ENCODE measurements around the gene FOXC1.

Gene FOXC1

GRCh38 chr6:1618311-1619097, 8.8 kb downstream of the FOXC1 start:
- Histone ChIP-seq H3K27me3 (ENCODE audit: control insufficient read depth, insufficient read depth, low read length) (peaks cover 99% of the 10 kb centered on the region), H3K4me3 (ENCODE audit: low read length) (no peak overlapping the region)

GRCh38 chr6:1619098-1619672, 9.5 kb downstream of the FOXC1 start:
- no peak overlapping the region; the same call in 1 of the 2 replicates for H3K4me3 ChIP-seq (ENCODE audit: low read length)
- no peak for DNase-seq (ENCODE audit: low read depth, low spot score)
- WGBS (ENCODE audit: insufficient coverage, insufficient read length): no CpG with 5 or more reads among the region's 40 CpGs
- peaks cover 99% of the 10 kb centered on the region for H3K27me3 ChIP-seq (ENCODE audit: control insufficient read depth, insufficient read depth, low read length)
- H3K36me3 ChIP-seq (ENCODE audit: control insufficient read depth, insufficient read depth, low read length): no peaks in the 10 kb centered on the region
- no peaks in the 10 kb centered on the region for H3K9me3 ChIP-seq (ENCODE audit: control insufficient read depth, insufficient read depth, low read length)
- peaks cover 6% of the 10 kb centered on the region; the same call in 1 of the 2 replicates for H3K4me1 ChIP-seq (ENCODE audit: control insufficient read depth, insufficient read depth, low read length)
- no peak overlapping the region for H3K27ac ChIP-seq (ENCODE audit: low read length)

More at GRCh38 chr6:1618311-1619097, 8.8 kb downstream of the FOXC1 start:
- no CpG with 5 or more reads among the region's 31 CpGs for WGBS (ENCODE audit: insufficient coverage, insufficient read length)
- no peaks in the 10 kb centered on the region for H3K9me3 ChIP-seq (ENCODE audit: control insufficient read depth, insufficient read depth, low read length)
- H3K27ac ChIP-seq (ENCODE audit: low read length): no peak overlapping the region
- H3K36me3 ChIP-seq (ENCODE audit: control insufficient read depth, insufficient read depth, low read length): no peaks in the 10 kb centered on the region
- H3K4me1 ChIP-seq (ENCODE audit: control insufficient read depth, insufficient read depth, low read length): peaks cover 6% of the 10 kb centered on the region; the same call in 1 of the 2 replicates
- no peak for DNase-seq (ENCODE audit: low read depth, low spot score)

GRCh38 chr6:1619673-1620503, 10.2 kb downstream of the FOXC1 start:
- no peak for DNase-seq (ENCODE audit: low read depth, low spot score)
- Histone ChIP-seq H3K36me3 (ENCODE audit: control insufficient read depth, insufficient read depth, low read length) (no peaks in the 10 kb centered on the region), H3K4me3 (ENCODE audit: low read length) (peak overlapping the region; percentile 10; the same call in 1 of the 2 replicates), H3K9me3 (ENCODE audit: control insufficient read depth, insufficient read depth, low read length) (no peaks in the 10 kb centered on the region), H3K4me1 (ENCODE audit: control insufficient read depth, insufficient read depth, low read length) (peaks cover 6% of the 10 kb centered on the region; the same call in 1 of the 2 replicates), H3K27me3 (ENCODE audit: control insufficient read depth, insufficient read depth, low read length) (peaks cover 99% of the 10 kb centered on the region), H3K27ac (ENCODE audit: low read length) (no peak overlapping the region)
- no CpG with 5 or more reads among the region's 83 CpGs for WGBS (ENCODE audit: insufficient coverage, insufficient read length)

- peaks cover 99% of the 10 kb centered on the region for H3K27me3 ChIP-seq (ENCODE audit: control insufficient read depth, insufficient read depth, low read length)
Measured at GRCh38 chr6:1620504-1621069, 10.9 kb downstream of the FOXC1 start.

GRCh38 chr6:1621070-1621701, 11.5 kb downstream of the FOXC1 start:
- Histone ChIP-seq H3K36me3 (ENCODE audit: control insufficient read depth, insufficient read depth, low read length) (no peaks in the 10 kb centered on the region), H3K4me1 (ENCODE audit: control insufficient read depth, insufficient read depth, low read length) (peaks cover 9% of the 10 kb centered on the region), H3K27me3 (ENCODE audit: control insufficient read depth, insufficient read depth, low read length) (peaks cover 98% of the 10 kb centered on the region), H3K9me3 (ENCODE audit: control insufficient read depth, insufficient read depth, low read length) (no peaks in the 10 kb centered on the region), H3K4me3 (ENCODE audit: low read length) (no peak overlapping the region), H3K27ac (ENCODE audit: low read length) (no peak overlapping the region)
- WGBS (ENCODE audit: insufficient coverage, insufficient read length): no CpG with 5 or more reads among the region's 30 CpGs
- DNase-seq (ENCODE audit: low read depth, low spot score): no peak

More at GRCh38 chr6:1620504-1621069, 10.9 kb downstream of the FOXC1 start:
- H3K9me3 ChIP-seq (ENCODE audit: control insufficient read depth, insufficient read depth, low read length): no peaks in the 10 kb centered on the region
- no CpG with 5 or more reads among the region's 50 CpGs for WGBS (ENCODE audit: insufficient coverage, insufficient read length)
- no peak overlapping the region; the same call in 1 of the 2 replicates for H3K4me3 ChIP-seq (ENCODE audit: low read length)
- no peak for DNase-seq (ENCODE audit: low read depth, low spot score)
- H3K4me1 ChIP-seq (ENCODE audit: control insufficient read depth, insufficient read depth, low read length): peaks cover 9% of the 10 kb centered on the region
- no peaks in the 10 kb centered on the region for H3K36me3 ChIP-seq (ENCODE audit: control insufficient read depth, insufficient read depth, low read length)
- no peak overlapping the region for H3K27ac ChIP-seq (ENCODE audit: low read length)

- Histone ChIP-seq H3K9me3 (ENCODE audit: control insufficient read depth, insufficient read depth, low read length) (no peaks in the 10 kb centered on the region), H3K27me3 (ENCODE audit: control insufficient read depth, insufficient read depth, low read length) (peaks cover 97% of the 10 kb centered on the region), H3K36me3 (ENCODE audit: control insufficient read depth, insufficient read depth, low read length) (no peaks in the 10 kb centered on the region), H3K27ac (ENCODE audit: low read length) (no peak overlapping the region), H3K4me3 (ENCODE audit: low read length) (no peak overlapping the region), H3K4me1 (ENCODE audit: control insufficient read depth, insufficient read depth, low read length) (peaks cover 8% of the 10 kb centered on the region)
- DNase-seq (ENCODE audit: low read depth, low spot score): no peak
- no CpG with 5 or more reads among the region's 15 CpGs for WGBS (ENCODE audit: insufficient coverage, insufficient read length)
Measured at GRCh38 chr6:1622220-1622850, 12.6 kb downstream of the FOXC1 start.

GRCh38 chr6:1622851-1623768, 13.4 kb downstream of the FOXC1 start:
- peaks cover 96% of the 10 kb centered on the region for H3K27me3 ChIP-seq (ENCODE audit: control insufficient read depth, insufficient read depth, low read length)
- WGBS (ENCODE audit: insufficient coverage, insufficient read length): no CpG with 5 or more reads among the region's 8 CpGs

GRCh38 chr6:1623769-1624057, 14.0 kb downstream of the FOXC1 start:
- Histone ChIP-seq H3K27ac (ENCODE audit: low read length) (no peak overlapping the region), H3K36me3 (ENCODE audit: control insufficient read depth, insufficient read depth, low read length) (no peaks in the 10 kb centered on the region), H3K4me3 (ENCODE audit: low read length) (no peak overlapping the region), H3K27me3 (ENCODE audit: control insufficient read depth, insufficient read depth, low read length) (peaks cover 92% of the 10 kb centered on the region), H3K4me1 (ENCODE audit: control insufficient read depth, insufficient read depth, low read length) (peaks cover 7% of the 10 kb centered on the region), H3K9me3 (ENCODE audit: control insufficient read depth, insufficient read depth, low read length) (no peaks in the 10 kb centered on the region)
- no CpG with 5 or more reads among the region's 12 CpGs for WGBS (ENCODE audit: insufficient coverage, insufficient read length)
- no peak for DNase-seq (ENCODE audit: low read depth, low spot score)

More at GRCh38 chr6:1622851-1623768, 13.4 kb downstream of the FOXC1 start:
- no peak overlapping the region for H3K4me3 ChIP-seq (ENCODE audit: low read length)
- peaks cover 7% of the 10 kb centered on the region for H3K4me1 ChIP-seq (ENCODE audit: control insufficient read depth, insufficient read depth, low read length)
- no peak for DNase-seq (ENCODE audit: low read depth, low spot score)
- H3K36me3 ChIP-seq (ENCODE audit: control insufficient read depth, insufficient read depth, low read length): no peaks in the 10 kb centered on the region
- no peaks in the 10 kb centered on the region for H3K9me3 ChIP-seq (ENCODE audit: control insufficient read depth, insufficient read depth, low read length)
- no peak overlapping the region for H3K27ac ChIP-seq (ENCODE audit: low read length)

All from iPS DF 6.9 (cell line).